ENCODE data around the gene KIR2DL3. TPM values are rescaled to one million over a fixed set of nuclear protein-coding genes. Genes with fewer than 3 reads are reported as not detected.

KIR2DL3 gene
- total and polyA plus RNA-seq, 2 experiments from 2014 or later = not detected

- TF ChIP-seq ZNF462 (CRISPR knock-in tag; IDR thresholded peaks at IDR 0.05) = no peak
- no peak for TF ChIP-seq EZH2 (IDR thresholded peaks at IDR 0.05; ENCODE audit: low read depth, unreplicated experiment)
These were observed 33.4 kb upstream of the KIR2DL3 start (continued) for GRCh38 chr19:54704928-54705327.

GRCh38 chr19:54707962-54708361, 30.4 kb upstream of the KIR2DL3 start:
- ATAC-seq (no peak), DNase-seq (ENCODE audit: low spot score) (no peak)
- Histone ChIP-seq H3K27ac (ENCODE audit: low read depth) (no peak overlapping the region), H3K9me2 (ENCODE audit: insufficient read depth) (no peaks in the 10 kb centered on the region), H3F3A (replicated peaks; ENCODE audit: low read depth) (no peaks in the 10 kb centered on the region), H3K36me3 (ENCODE audit: insufficient read depth) (peaks cover 3% of the 10 kb centered on the region; the same call in 1 of the 2 replicates), H3K4me1 (ENCODE audit: insufficient read depth) (no peaks in the 10 kb centered on the region), H3K4me2 (no peak overlapping the region), H2AFZ (no peak overlapping the region), H3K27me3 (ENCODE audit: insufficient read depth) (no peaks in the 10 kb centered on the region), H4K20me1 (replicated peaks; ENCODE audit: insufficient read depth) (no peaks in the 10 kb centered on the region), H3K4me3 (no peak overlapping the region), H3K79me2 (replicated peaks; ENCODE audit: insufficient read depth) (no peaks in the 10 kb centered on the region)
- Mint-ChIP-seq H3K27me3 (ENCODE audit: insufficient read depth, low read depth, poor library complexity) (peaks cover 4% of the 10 kb centered on the region), H3K4me1 (no peaks in the 10 kb centered on the region), H3K9me3 (peaks cover 84% of the 10 kb centered on the region), H3K36me3 (ENCODE audit: low read depth) (peaks cover 31% of the 10 kb centered on the region; the same call in 2 of the 3 replicates), H3K27ac (no peak overlapping the region), H3K4me3 (no peak overlapping the region)
- no peak for TF ChIP-seq EZH2 (IDR thresholded peaks at IDR 0.05; ENCODE audit: low read depth, unreplicated experiment)
- no peak for TF ChIP-seq CREB1 (CRISPR knock-in tag; IDR thresholded peaks at IDR 0.05; ENCODE audit: low read depth)
- TF ChIP-seq STAT1 (IDR thresholded peaks at IDR 0.05; ENCODE audit: unreplicated experiment) = no peak
- no peak for TF ChIP-seq JUNB (IDR thresholded peaks at IDR 0.05; ENCODE audit: unreplicated experiment)
- TF ChIP-seq ETS1 (IDR thresholded peaks at IDR 0.05) = no peak
- TF ChIP-seq CTCF (conservative IDR thresholded peaks at IDR 0.05; ENCODE audit: low read depth in 2 of 2) = no peak
- no peak for TF ChIP-seq ZNF331 (CRISPR knock-in tag; IDR thresholded peaks at IDR 0.05; ENCODE audit: low read depth)

Data from GM23338 (cell line).